Tibial nerve (tissue), 4 donors: ENCODE measurements around the gene UBE2J2. TPM values are rescaled to one million over a fixed set of nuclear protein-coding genes. Genes with fewer than 3 reads are reported as not detected.

Experiments used
- DNase-seq, 2 donors: peaks; one replicate each; pipeline ENCODE4 v3.0.0-alpha.2; 2019; ENCODE audit warnings: low spot score in 2 of 2
- H3K27ac ChIP-seq, 4 donors: fragments of 200-600 bp; sonication (generic) in 3 of 4; one replicate each; pipeline ENCODE4 v1.5.1; 2017 to 2019; ENCODE audit warnings: mild to moderate bottlenecking in 1 of 4
- H3K27me3 ChIP-seq, 2 donors: fragments of 200-600 bp; sonication (generic) in 1 of 2; one replicate each; pipeline versions ENCODE4 v1.5.1 to v1.6.0; 2017 to 2019
- H3K36me3 ChIP-seq, 3 donors: fragments of 200-600 bp; sonication (generic); one replicate each; pipeline ENCODE4 v1.5.1; 2018 to 2019
- H3K4me1 ChIP-seq, 4 donors: fragments of 200-600 bp; sonication (generic) in 3 of 4; one replicate each; pipeline ENCODE4 v1.5.1; 2017 to 2019
- H3K4me3 ChIP-seq, 4 donors: fragments of 200-600 bp; sonication (generic) in 3 of 4; one replicate each; pipeline ENCODE4 v1.5.1; 2017 to 2019; ENCODE audit warnings: mild to moderate bottlenecking in 1 of 4, moderate library complexity in 1 of 4
- H3K9me3 ChIP-seq, 4 donors: fragments of 200-600 bp; sonication (generic) in 3 of 4; one replicate each; pipeline ENCODE4 v1.5.1; 2017 to 2019
- CTCF ChIP-seq, 5 experiments: fragments of 200-600 bp in 3 of 5; fragments of 450-650 bp in 2 of 5; sonication (generic) in 3 of 5; IDR thresholded peaks; one replicate each; pipeline ENCODE4 v1.5.1; 2016 to 2019; ENCODE audit warnings: antibody characterized with exemption in 5 of 5, mild to moderate bottlenecking in 3 of 5, moderate library complexity in 2 of 5
- EP300 ChIP-seq, 2 donors: sonication (generic); formaldehyde crosslinking; IDR thresholded peaks; one replicate each; pipeline ENCODE4 v1.6.1; 2017; ENCODE audit warnings: antibody characterized with exemption in 2 of 2, mild to moderate bottlenecking in 1 of 2
- POLR2A ChIP-seq, 2 donors: fragments of 450-650 bp; IDR thresholded peaks; one replicate each; pipeline ENCODE4 v1.6.1; 2017; ENCODE audit warnings: antibody characterized with exemption in 2 of 2, mild to moderate bottlenecking in 2 of 2, moderate library complexity in 2 of 2
- WGBS, 2 donors: methylation state at CpG; one replicate each; pipeline ENCODE4 v1.1.5; 2018; 5-methylcytosine and 5-hydroxymethylcytosine counted together
- total RNA-seq, 4 donors: library from RNA; depleted of rRNA; stranded (reverse); fragments of >200 nt; gene quantifications; one replicate each; pipeline ENCODE4 v1.1.0, GENCODE V29; 2016

UBE2J2 gene
- total RNA-seq, 4 donors from 2014 or later, result 42.2 to 61.0 (median 53.5) TPM

DNA sequence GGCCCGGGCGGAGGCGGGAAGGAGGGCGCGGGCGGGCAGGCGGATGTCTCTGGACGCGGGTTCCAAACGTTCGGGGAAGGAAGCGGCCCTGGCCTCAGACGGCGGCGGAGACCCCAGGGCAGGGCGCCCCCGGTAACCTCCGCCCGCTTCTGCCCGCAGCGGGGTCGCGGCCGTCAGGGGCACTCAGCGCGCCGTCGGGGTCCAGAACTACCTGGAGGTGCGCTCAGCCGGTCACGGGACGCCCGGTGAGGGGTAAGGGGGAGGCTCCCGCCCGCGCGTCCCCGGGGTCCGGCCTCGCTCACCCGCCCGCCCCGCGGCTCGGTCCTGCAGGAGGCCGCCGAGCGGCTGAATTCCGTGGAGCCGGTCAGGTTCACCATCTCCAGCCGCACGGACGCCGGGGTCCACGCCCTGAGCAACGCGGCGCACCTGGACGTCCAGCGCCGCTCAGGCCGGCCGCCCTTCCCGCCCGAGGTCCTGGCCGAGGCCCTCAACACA lies 35.1 kb upstream of the UBE2J2 start:
- Histone ChIP-seq H3K4me1 (peaks cover 8 to 52% (median 44%) of the 10 kb centered on the region in 4 donors), H3K9me3 (no peaks in the 10 kb centered on the region), H3K4me3 (peak overlapping the region; percentile 60 to 94 (median 85)), H3K27me3 (no peaks in the 10 kb centered on the region), H3K36me3 (peaks cover 0 to 43% (median 5%) of the 10 kb centered on the region in 3 donors), H3K27ac (peak overlapping the region; percentile 86 to 98 (median 94))
- DNase-seq, result no peak
- 0 to 2% methylated on average over 13 to 15 of the region's 66 CpGs for WGBS, 2 donors
- TF ChIP-seq CTCF (IDR thresholded peaks at IDR 0.05) (no peak), POLR2A (IDR thresholded peaks at IDR 0.05) (peak in 1 of 2 donors; percentile 10), EP300 (IDR thresholded peaks at IDR 0.05) (no peak)

- WGBS, 2 donors, result 0 to 1% methylated on average over 39 to 40 of the region's 131 CpGs
- H3K9me3 ChIP-seq, result no peaks in the 10 kb centered on the region
- TF ChIP-seq POLR2A (IDR thresholded peaks at IDR 0.05) (peak in 1 of 2 donors; percentile 13), CTCF (IDR thresholded peaks at IDR 0.05) (peak in 4 of 5 experiments; percentile 13 to 61 (median 34)), EP300 (IDR thresholded peaks at IDR 0.05) (peak; percentile 22 to 59)
- H3K4me3 ChIP-seq, result peak within 1 kb of the TSS; percentile 60 to 94 (median 86)
- peaks cover 8 to 59% (median 47%) of the 10 kb centered on the region in 4 donors for H3K4me1 ChIP-seq
- peak; percentile 87 to 91 for DNase-seq
- peak within 1 kb of the TSS; percentile 86 to 98 (median 94) for H3K27ac ChIP-seq
- H3K36me3 ChIP-seq, result peaks cover 0 to 36% (median 0%) of the 10 kb centered on the region in 3 donors
- H3K27me3 ChIP-seq, result no peaks in the 10 kb centered on the region
Measured at GRCh38 chr1:1307923-1308755, 34.5 kb upstream of the UBE2J2 start, which contains the start of the genes ACAP3 and PUSL1. Gene ACAP3, minus strand, starts transcription at chr1:1307930. Its CDS starts 115 bp downstream, at chr1:1307815. Gene PUSL1, plus strand, starts transcription at chr1:1308597. Its CDS starts 47 bp downstream, at chr1:1308644.

DNA sequence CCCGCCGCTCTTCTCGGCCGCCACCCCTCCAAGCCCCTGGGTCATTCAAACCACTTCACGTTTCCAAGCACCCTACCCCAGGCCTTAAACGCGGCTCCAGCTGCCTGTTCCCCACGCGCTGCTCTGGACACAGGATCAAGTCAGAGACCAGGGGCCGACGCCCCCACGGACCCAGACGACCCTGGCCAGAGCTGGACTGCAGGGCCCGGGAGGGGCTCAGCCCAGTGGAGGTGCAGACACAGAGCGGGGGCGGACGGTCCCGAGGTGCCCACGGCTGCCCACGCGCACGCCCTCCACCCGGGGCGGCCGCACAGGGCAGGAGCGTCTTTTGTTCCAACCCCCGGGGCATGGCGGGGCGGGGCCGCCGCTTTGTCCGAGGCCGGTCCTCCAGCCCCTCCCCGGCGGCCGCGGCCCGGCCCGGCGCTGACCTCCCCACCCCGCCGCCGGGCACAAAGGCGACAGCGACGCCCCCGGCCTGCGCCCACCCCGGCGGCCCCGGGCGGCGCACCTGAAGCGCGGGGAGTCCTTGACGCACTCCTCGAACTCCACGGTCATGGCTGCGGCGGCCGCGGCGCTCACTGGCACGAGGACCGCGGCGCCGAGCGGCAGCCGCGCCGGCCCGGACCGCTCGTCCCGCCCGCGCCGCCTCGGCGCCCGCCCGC lies 33.7 kb upstream of the UBE2J2 start:
- Histone ChIP-seq H3K4me1 (peaks cover 8 to 60% (median 47%) of the 10 kb centered on the region in 4 donors), H3K4me3 (peak overlapping the region; percentile 60 to 94 (median 86)), H3K9me3 (no peaks in the 10 kb centered on the region), H3K27ac (peak overlapping the region; percentile 84 to 98 (median 88)), H3K27me3 (no peaks in the 10 kb centered on the region), H3K36me3 (peaks cover 0 to 29% (median 0%) of the 10 kb centered on the region in 3 donors)
- DNase-seq, result no peak
- TF ChIP-seq EP300 (IDR thresholded peaks at IDR 0.05), result no peak
- TF ChIP-seq POLR2A (IDR thresholded peaks at IDR 0.05), result no peak
- TF ChIP-seq CTCF (IDR thresholded peaks at IDR 0.05), result no peak
- WGBS, 2 donors, result 0 to 1% methylated on average over 17 to 41 of the region's 83 CpGs

- H3K4me1 ChIP-seq, result peaks cover 8 to 60% (median 47%) of the 10 kb centered on the region in 4 donors
- TF ChIP-seq CTCF (IDR thresholded peaks at IDR 0.05) (no peak), POLR2A (IDR thresholded peaks at IDR 0.05) (no peak), EP300 (IDR thresholded peaks at IDR 0.05) (no peak)
- H3K27me3 ChIP-seq, result no peaks in the 10 kb centered on the region
- WGBS, 2 donors, result 21 to 32% methylated on average over 20 to 21 of the region's 27 CpGs
- no peak for DNase-seq
- peaks cover 0 to 23% (median 0%) of the 10 kb centered on the region in 3 donors for H3K36me3 ChIP-seq
- peak overlapping the region; percentile 60 to 94 (median 86) for H3K4me3 ChIP-seq
- peak overlapping the region in 3 of 4 donors; percentile 75 to 98 (median 84) for H3K27ac ChIP-seq
- no peaks in the 10 kb centered on the region for H3K9me3 ChIP-seq
Measured at GRCh38 chr1:1306661-1307260, 33.1 kb upstream of the UBE2J2 start.
